ENCODE results near the gene ALAS1.

Gene ALAS1

DNA sequence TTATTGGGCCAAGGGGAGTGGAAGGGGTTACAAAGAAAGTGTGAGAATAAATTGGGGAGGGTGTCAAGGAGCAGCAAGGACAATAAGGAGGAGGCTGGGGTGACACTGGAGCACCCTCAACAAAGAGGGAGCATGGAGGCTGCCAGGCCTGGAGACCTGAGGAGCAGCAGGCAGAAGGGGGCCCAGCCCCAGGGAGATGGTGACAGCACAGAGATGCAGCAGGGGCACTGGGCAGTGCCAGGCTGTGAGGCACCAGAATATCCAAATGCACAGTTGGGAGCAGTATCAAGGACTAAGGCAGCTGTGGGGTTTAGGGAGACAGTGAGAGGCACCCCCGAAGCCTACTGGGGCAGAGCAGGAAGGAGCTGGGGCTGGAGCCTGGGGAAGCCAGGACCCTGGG is 19.4 kb upstream of the ALAS1 start:
- H4K20me1 ChIP-seq (ENCODE audit: insufficient read depth, low read length), result no peaks in the 10 kb centered on the region
- no peaks in the 10 kb centered on the region for H3K36me3 ChIP-seq (replicated peaks; ENCODE audit: low read depth, low read length)
- H3K27ac ChIP-seq (ENCODE audit: low read length), result no peak overlapping the region
- H3K9me3 ChIP-seq (ENCODE audit: insufficient read depth, low read length), result no peaks in the 10 kb centered on the region
- H3K4me1 ChIP-seq (ENCODE audit: low read length), result no peaks in the 10 kb centered on the region
- no peak overlapping the region for H3K4me2 ChIP-seq (ENCODE audit: low read length)
- no peak overlapping the region for H3K9ac ChIP-seq (ENCODE audit: low read length)
- H3K79me2 ChIP-seq (ENCODE audit: low read length), result no peaks in the 10 kb centered on the region
- H2AFZ ChIP-seq (ENCODE audit: low read depth, low read length), result no peak overlapping the region
- H3K4me3 ChIP-seq (ENCODE audit: low read length), result no peak overlapping the region
- H3K27me3 ChIP-seq (ENCODE audit: low read depth, low read length), result 0 out of 2 replicates have a peak, but pooled peaks cover 9% of the 10 kb centered on the region
- no peak for TF ChIP-seq CTCF (IDR thresholded peaks at IDR 0.05; ENCODE audit: low read depth, low read length)
- TF ChIP-seq EZH2phosphoT487 (IDR thresholded peaks at IDR 0.05; ENCODE audit: low read depth), result no peak

- H3K4me2 ChIP-seq (ENCODE audit: low read length), result no peak overlapping the region
- H3K27ac ChIP-seq (ENCODE audit: low read length), result no peak overlapping the region
- H3K9ac ChIP-seq (ENCODE audit: low read length), result no peak overlapping the region
These were observed 16.4 kb upstream of the ALAS1 start for GRCh38 chr3:52181543-52181942.

GRCh38 chr3:52182196-52182595 is 15.8 kb upstream of the ALAS1 start:
- Histone ChIP-seq H3K36me3 (replicated peaks; ENCODE audit: low read depth, low read length) (no peaks in the 10 kb centered on the region), H3K27ac (ENCODE audit: low read length) (no peak overlapping the region), H4K20me1 (ENCODE audit: insufficient read depth, low read length) (no peaks in the 10 kb centered on the region), H3K9me3 (ENCODE audit: insufficient read depth, low read length) (no peaks in the 10 kb centered on the region), H2AFZ (ENCODE audit: low read depth, low read length) (no peak overlapping the region), H3K79me2 (ENCODE audit: low read length) (no peaks in the 10 kb centered on the region), H3K9ac (ENCODE audit: low read length) (no peak overlapping the region), H3K4me1 (ENCODE audit: low read length) (no peaks in the 10 kb centered on the region), H3K27me3 (ENCODE audit: low read depth, low read length) (0 out of 2 replicates have a peak, but pooled peaks cover 9% of the 10 kb centered on the region), H3K4me3 (ENCODE audit: low read length) (no peak overlapping the region), H3K4me2 (ENCODE audit: low read length) (no peak overlapping the region)
- TF ChIP-seq CTCF (IDR thresholded peaks at IDR 0.05; ENCODE audit: low read depth, low read length) (no peak), EZH2phosphoT487 (IDR thresholded peaks at IDR 0.05; ENCODE audit: low read depth) (no peak)

More at GRCh38 chr3:52181543-52181942, 16.4 kb upstream of the ALAS1 start:
- no peaks in the 10 kb centered on the region for H3K4me1 ChIP-seq (ENCODE audit: low read length)
- no peaks in the 10 kb centered on the region for H3K9me3 ChIP-seq (ENCODE audit: insufficient read depth, low read length)
- TF ChIP-seq CTCF (IDR thresholded peaks at IDR 0.05; ENCODE audit: low read depth, low read length), result no peak
- no peak for TF ChIP-seq EZH2phosphoT487 (IDR thresholded peaks at IDR 0.05; ENCODE audit: low read depth)
- 0 out of 2 replicates have a peak, but pooled peaks cover 9% of the 10 kb centered on the region for H3K27me3 ChIP-seq (ENCODE audit: low read depth, low read length)
- H3K36me3 ChIP-seq (replicated peaks; ENCODE audit: low read depth, low read length), result no peaks in the 10 kb centered on the region
- no peak overlapping the region for H3K4me3 ChIP-seq (ENCODE audit: low read length)
- H3K79me2 ChIP-seq (ENCODE audit: low read length), result no peaks in the 10 kb centered on the region
- H4K20me1 ChIP-seq (ENCODE audit: insufficient read depth, low read length), result no peaks in the 10 kb centered on the region
- no peak overlapping the region for H2AFZ ChIP-seq (ENCODE audit: low read depth, low read length)

DNA sequence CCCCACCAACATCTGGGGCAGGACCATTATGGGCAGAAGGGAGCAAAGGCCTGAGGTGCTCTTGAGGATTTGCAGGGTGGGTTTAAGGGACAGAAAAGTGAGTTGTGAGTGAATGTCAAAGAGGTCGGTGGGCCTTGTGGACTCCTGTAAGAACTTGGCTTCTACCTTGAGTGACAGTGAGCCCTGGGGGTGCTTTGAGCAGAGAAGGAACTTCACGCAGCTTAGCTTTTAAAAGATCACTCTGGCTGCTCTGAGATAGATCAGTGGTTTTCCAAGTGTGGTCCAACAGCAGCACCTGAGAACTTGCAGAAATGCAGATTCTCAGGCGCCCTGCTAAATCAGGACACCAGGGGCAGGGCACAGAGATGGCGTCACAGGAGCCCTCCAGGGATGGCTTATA is 15.3 kb upstream of the ALAS1 start:
- TF ChIP-seq EZH2phosphoT487 (IDR thresholded peaks at IDR 0.05; ENCODE audit: low read depth) (no peak), CTCF (IDR thresholded peaks at IDR 0.05; ENCODE audit: low read depth, low read length) (no peak)

More for the DNA sequence above, 15.3 kb upstream of the ALAS1 start:
- no peaks in the 10 kb centered on the region for H4K20me1 ChIP-seq (ENCODE audit: insufficient read depth, low read length)
- no peak overlapping the region for H3K27ac ChIP-seq (ENCODE audit: low read length)
- no peak overlapping the region for H2AFZ ChIP-seq (ENCODE audit: low read depth, low read length)
- no peak overlapping the region for H3K4me3 ChIP-seq (ENCODE audit: low read length)
- no peak overlapping the region for H3K9ac ChIP-seq (ENCODE audit: low read length)
- no peak overlapping the region for H3K4me2 ChIP-seq (ENCODE audit: low read length)
- no peaks in the 10 kb centered on the region for H3K9me3 ChIP-seq (ENCODE audit: insufficient read depth, low read length)
- H3K4me1 ChIP-seq (ENCODE audit: low read length), result no peaks in the 10 kb centered on the region
- H3K36me3 ChIP-seq (replicated peaks; ENCODE audit: low read depth, low read length), result no peaks in the 10 kb centered on the region
- 0 out of 2 replicates have a peak, but pooled peaks cover 9% of the 10 kb centered on the region for H3K27me3 ChIP-seq (ENCODE audit: low read depth, low read length)
- H3K79me2 ChIP-seq (ENCODE audit: low read length), result no peaks in the 10 kb centered on the region
